ENCODE data around the gene TMEM72. TPM values are rescaled to one million over a fixed set of nuclear protein-coding genes. Genes with fewer than 3 reads are reported as not detected.
A peak's percentile ranks its signal among the peaks of the same experiment; 100 is the strongest.

The TMEM72 gene
- total and polyA plus RNA-seq, 3 donors from 2014 or later, result 1.5 to 8.7 (median 3.0) TPM

DNA sequence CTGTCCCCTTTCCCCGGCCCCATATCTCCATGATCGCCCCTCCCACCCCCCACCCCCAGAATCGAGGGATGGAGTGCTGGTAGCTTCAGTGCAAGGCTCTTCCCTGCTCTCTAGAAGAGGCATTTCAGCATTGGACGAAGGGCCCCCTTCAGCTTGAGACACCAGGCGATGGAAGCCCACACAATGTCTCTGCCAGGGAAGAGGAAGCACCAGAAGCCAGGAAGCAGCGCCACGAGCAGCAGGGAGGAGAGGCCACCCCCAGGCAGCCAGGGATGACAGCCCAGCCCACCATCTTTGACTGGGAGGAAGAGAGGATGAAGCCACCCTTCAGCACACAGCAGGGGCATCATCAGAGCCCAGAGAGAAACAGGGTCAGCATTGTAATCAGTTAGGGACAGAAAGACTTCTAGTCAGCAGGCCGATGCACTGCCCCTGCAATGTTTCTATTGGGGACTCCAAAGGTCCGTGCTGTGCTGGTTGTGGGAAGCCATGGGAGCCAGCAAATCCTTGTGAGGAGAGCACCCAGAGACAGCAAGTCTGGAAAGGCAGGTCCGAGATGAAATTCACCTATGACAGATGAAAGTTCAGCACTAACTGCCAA lies 15.7 kb downstream of the TMEM72 start:
- intact Hi-C loops (cut with DNase I; ENCODE audit: low total_unique reads), result no loop called here
- H3K4me1 ChIP-seq, result no peaks in the 10 kb centered on the region
- H3K4me3 ChIP-seq, result no peak overlapping the region
- H3K9me3 ChIP-seq, result no peaks in the 10 kb centered on the region
- H3K27me3 ChIP-seq, result no peaks in the 10 kb centered on the region
- DNase-seq, result no peak
- TF ChIP-seq, protein P1, sequence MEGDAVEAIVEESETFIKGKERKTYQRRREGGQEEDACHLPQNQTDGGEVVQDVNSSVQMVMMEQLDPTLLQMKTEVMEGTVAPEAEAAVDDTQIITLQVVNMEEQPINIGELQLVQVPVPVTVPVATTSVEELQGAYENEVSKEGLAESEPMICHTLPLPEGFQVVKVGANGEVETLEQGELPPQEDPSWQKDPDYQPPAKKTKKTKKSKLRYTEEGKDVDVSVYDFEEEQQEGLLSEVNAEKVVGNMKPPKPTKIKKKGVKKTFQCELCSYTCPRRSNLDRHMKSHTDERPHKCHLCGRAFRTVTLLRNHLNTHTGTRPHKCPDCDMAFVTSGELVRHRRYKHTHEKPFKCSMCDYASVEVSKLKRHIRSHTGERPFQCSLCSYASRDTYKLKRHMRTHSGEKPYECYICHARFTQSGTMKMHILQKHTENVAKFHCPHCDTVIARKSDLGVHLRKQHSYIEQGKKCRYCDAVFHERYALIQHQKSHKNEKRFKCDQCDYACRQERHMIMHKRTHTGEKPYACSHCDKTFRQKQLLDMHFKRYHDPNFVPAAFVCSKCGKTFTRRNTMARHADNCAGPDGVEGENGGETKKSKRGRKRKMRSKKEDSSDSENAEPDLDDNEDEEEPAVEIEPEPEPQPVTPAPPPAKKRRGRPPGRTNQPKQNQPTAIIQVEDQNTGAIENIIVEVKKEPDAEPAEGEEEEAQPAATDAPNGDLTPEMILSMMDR (IDR thresholded peaks at IDR 0.05), result no peak
- no peak for TF ChIP-seq POLR2A (IDR thresholded peaks at IDR 0.05)
- no peak overlapping the region for H3K27ac ChIP-seq
- H3K36me3 ChIP-seq (ENCODE audit: low read depth, missing control alignments), result no peaks in the 10 kb centered on the region
- 72 to 89% methylated on average over 5 to 10 of the region's 10 CpGs for WGBS, 2 donors

GRCh38 chr10:44927352-44927751 lies 16.2 kb downstream of the TMEM72 start:
- DNase-seq, result peak; percentile 35
- Histone ChIP-seq H3K4me3 (no peak overlapping the region), H3K27ac (no peak overlapping the region), H3K36me3 (ENCODE audit: low read depth, missing control alignments) (no peaks in the 10 kb centered on the region), H3K9me3 (no peaks in the 10 kb centered on the region), H3K4me1 (no peaks in the 10 kb centered on the region), H3K27me3 (no peaks in the 10 kb centered on the region)
- intact Hi-C loops (cut with DNase I; ENCODE audit: low total_unique reads), result no loop called here
- 77 to 78% methylated on average over 2 of the region's 2 CpGs for WGBS, 2 donors
- TF ChIP-seq, protein P1 (IDR thresholded peaks at IDR 0.05), result no peak
- TF ChIP-seq POLR2A (IDR thresholded peaks at IDR 0.05), result no peak

- DNase-seq, result no peak
- Histone ChIP-seq H3K36me3 (ENCODE audit: low read depth, missing control alignments) (no peaks in the 10 kb centered on the region), H3K27me3 (no peaks in the 10 kb centered on the region), H3K27ac (no peak overlapping the region), H3K4me3 (no peak overlapping the region), H3K4me1 (no peaks in the 10 kb centered on the region), H3K9me3 (no peaks in the 10 kb centered on the region)
- intact Hi-C loops (cut with DNase I; ENCODE audit: low total_unique reads), result no loop called here
- TF ChIP-seq, protein P1 (IDR thresholded peaks at IDR 0.05), result no peak
- TF ChIP-seq POLR2A (IDR thresholded peaks at IDR 0.05), result no peak
Measured at GRCh38 chr10:44928462-44928861, 17.3 kb downstream of the TMEM72 start.

DNA sequence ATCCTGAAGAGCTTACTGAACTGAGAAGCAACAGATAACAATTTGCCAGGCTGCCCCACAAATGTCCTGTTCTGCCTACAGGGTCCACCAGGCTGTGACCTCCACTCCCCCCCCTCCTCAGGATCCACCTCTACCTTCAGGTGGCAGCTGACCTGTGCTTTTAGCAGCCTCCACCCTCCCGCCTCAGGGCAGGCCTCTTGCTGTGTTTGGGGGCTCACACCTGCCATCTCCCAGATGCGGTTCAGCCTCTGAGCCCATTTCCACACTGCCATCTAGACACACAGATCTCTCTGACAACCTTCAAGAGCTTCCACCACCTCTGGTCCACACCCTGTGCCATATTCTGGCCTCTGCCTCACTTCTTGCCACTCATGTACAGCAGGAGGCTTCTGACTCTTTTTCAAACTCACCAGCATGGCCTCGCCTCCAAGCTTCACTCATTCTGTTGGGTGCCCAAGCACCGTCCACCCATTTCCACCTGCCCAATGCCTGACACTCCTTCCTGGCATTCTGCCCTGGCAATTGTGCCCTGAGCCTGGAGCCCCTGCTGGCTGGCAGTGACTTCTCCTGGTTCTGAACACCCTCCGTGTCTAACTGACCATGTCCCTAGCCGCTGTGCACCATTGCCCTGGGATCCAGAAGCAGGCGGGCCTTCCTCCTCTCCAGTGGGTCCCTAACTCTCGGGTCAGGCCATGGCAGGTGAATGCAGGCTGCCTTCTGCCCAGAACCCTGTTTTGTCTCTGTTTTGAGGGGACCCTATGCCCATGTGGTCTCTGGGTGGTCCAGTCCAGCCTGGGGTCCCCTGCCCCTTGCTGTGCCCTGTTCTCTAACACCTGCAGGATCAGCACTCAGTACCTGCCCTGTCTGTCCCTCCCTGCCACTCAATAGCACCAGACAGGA lies 18.5 kb downstream of the TMEM72 start:
- Histone ChIP-seq H3K4me1 (no peaks in the 10 kb centered on the region), H3K4me3 (no peak overlapping the region), H3K36me3 (ENCODE audit: low read depth, missing control alignments) (no peaks in the 10 kb centered on the region), H3K27me3 (no peaks in the 10 kb centered on the region), H3K27ac (no peak overlapping the region), H3K9me3 (no peaks in the 10 kb centered on the region)
- TF ChIP-seq, protein P1 (IDR thresholded peaks at IDR 0.05), result no peak
- TF ChIP-seq POLR2A (IDR thresholded peaks at IDR 0.05), result no peak
- intact Hi-C loops (cut with DNase I; ENCODE audit: low total_unique reads), result loop anchor here (5.0 kb wide), 1 partner anchor 48 kb away; the partner anchor contains the start of gene DEPP1
- DNase-seq, result no peak
- WGBS, 2 donors, result 92 to 93% methylated on average over 7 of the region's 8 CpGs

All from testis (tissue), 3 donors.